Activated naive CD4-positive, alpha-beta T cell treated with anti-CD3 and anti-CD28 coated beads, Interleukin-2, amount 50 U/mL, for 16 hours (primary cell): ENCODE data around the gene TWIST2.

Experiments used
- DNase-seq: peaks from one replicate; pipeline ENCODE4 v3.0.0-alpha.2; 2020

The TWIST2 gene

GRCh38 chr2:238875101-238875470 lies 27.2 kb downstream of the TWIST2 start:
- no peak for DNase-seq

DNA sequence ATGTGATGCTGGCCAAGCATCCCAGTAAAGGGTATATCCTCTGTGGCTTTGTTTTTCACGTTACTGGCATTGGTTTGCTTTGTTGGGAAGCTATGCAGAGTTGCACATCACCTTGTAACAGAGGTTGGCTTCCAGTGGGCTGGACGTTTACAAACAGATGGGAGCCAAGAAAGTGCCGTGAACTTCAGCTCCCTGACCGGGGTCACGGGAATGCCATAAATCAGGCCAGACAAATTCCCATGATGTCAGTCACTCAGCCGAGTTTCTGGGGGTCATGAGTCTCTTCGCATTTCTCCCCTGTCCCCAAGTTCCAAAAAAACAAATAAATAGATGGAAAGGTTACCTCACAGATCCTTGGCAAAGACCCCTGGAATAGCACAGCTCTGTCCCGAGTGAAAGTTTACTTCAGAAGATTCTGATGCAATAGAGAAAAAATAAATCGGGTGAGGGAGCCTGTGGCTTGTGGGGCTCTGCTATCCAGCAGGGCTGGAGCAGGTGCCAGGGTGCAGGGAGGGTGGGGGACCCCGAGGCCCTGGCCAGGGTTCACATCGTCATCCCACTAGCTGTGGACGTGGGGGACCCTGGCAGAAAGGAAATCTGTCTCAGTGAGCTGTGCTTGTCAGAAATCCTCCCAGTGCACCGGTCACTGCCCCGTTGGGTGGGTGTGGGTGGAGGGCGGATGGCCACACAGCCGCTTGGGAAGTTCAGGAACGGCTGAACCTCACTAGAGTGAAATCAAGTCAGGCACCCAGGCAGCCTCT lies 27.8 kb downstream of the TWIST2 start:
- DNase-seq, result no peak

- DNase-seq, result no peak
These were observed 28.3 kb downstream of the TWIST2 start for GRCh38 chr2:238876232-238876630.

DNA sequence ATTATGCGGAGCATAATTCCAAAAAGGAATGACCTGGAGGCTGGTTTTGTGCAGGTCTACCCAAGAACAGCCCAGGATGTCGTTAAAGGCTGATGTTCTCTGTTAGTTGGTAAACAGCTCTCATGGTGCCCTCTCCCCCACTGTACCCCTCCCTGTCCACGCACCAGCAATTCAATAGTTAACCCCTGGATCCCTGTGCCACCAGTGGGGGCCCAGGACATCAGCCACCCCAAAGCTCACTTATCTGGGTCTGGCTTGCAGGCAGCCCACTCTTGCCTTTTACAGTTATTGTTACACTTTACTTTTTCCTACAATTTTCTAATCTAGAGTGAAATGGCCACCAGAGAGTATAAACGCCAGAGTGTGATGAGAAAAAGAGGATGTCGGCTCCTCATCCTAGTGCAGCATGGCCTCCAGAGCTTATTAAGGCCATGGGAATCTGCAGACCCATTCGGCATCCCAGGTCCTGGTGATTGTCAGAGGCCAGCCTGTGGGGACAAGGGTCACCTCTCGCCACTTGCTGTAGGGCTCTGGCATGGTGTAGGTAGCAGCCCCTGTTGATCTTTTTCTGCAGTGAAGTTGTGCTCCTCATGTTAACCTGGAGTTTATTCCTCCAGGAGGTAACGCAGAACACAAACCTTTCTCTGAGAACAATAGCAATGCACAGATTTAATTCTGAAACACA lies 30.3 kb downstream of the TWIST2 start:
- no peak for DNase-seq

DNA sequence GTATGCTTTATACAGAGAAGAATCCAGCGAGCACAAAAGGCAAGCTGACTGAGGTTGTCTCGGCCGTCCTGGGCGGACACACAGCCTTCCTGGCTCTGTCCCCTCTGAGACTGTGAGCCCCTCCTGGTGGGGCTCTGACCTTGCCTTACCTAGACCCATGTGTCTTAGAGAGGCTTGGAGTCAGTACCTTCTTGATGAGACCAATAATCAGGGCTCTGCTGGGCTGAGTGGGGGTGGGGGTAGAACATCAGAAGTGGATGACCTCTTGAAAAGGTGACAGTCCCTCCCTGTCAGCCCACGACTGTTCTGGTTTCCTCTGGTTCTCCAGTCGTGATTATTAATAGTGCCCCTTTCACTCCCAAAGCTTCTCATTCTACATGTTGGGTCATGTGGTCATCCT lies 31.2 kb downstream of the TWIST2 start:
- DNase-seq, result no peak

- no peak for DNase-seq
These were observed 31.9 kb downstream of the TWIST2 start for GRCh38 chr2:238879621-238880377.

- DNase-seq, result no peak
These were observed 33.6 kb downstream of the TWIST2 start for GRCh38 chr2:238881353-238882081.

- no peak for DNase-seq
These were observed 34.3 kb downstream of the TWIST2 start for GRCh38 chr2:238882082-238882755.

GRCh38 chr2:238883421-238883901 lies 35.6 kb downstream of the TWIST2 start:
- DNase-seq, result no peak

DNA sequence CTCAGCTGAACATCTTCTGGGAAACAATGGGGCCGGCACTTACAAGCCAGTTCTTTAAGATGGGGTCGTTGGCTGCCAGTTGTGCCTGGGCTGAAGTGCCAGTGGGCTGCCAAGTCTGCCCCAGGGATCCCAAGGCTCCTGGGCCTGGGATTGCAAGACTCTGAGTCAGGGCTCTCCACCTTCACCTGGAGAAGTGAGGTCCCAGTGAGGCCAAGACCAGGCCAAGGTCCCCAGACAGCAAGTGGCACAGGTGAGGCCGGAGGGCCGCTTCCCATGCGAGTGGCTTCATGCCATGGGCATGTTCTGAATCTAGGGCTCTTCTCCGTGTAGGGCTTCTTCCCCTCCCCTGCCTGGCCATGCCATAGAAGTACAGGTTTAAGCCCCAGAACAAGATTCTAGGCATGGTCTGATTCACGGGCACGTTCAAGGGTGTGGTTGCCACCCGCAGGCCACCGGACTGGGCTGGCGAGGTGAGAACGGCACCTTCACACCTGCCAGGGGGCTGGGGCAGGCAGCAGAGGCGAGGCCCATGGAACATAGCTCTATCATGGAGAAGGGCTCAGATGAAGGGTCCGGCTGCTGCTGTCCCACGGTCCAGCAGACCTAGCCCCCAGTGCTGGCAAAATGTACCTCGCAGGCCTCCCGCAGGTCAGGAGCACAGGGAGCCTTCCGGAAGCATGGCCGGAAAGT lies 36.4 kb downstream of the TWIST2 start:
- DNase-seq, result no peak

GRCh38 chr2:238884812-238885408 lies 37.0 kb downstream of the TWIST2 start:
- DNase-seq, result no peak

- no peak for DNase-seq
These were observed 38.7 kb downstream of the TWIST2 start for GRCh38 chr2:238886453-238887094.

GRCh38 chr2:238887616-238888015 lies 39.7 kb downstream of the TWIST2 start:
- DNase-seq, result no peak

DNA sequence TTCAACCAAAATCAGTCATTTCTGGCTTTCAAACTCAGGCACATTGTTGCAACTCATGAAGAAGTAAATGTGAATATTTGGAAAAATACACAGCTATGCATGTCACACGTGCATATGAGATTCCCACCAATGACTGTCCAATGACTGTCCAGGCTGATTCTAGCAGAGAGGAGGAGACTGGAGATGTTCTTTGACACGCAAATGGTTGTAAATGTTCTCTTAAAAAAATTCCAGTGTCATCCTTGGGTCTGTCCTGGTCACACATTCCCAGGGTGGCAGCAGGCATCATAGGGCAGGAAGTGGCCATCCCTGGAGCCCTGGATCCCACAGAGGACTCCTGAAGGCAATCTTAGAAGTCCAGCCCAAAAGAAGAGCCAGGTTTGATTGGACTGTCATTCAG lies 40.9 kb downstream of the TWIST2 start:
- no peak for DNase-seq

DNA sequence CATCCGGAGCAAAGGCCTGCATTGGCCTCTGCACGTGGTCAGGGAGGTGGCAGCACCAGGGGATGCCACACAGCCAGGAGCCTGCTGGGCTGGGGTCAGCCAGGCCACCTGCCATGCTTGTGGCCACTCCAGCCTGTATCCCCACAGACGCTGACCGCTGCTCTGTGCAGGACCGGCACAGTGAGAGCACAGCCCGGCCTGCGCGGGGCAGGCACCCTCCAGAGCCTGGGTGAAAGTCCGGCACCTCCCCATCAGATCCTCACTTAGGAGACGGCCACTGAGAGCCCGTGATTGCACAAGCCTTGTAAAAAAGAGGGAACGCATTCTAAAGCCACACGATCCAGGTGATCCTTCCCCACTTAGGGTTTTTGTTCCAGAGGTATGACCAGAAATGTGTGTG lies 42.2 kb downstream of the TWIST2 start:
- DNase-seq, result no peak

- DNase-seq, result no peak
These were observed 43.0 kb downstream of the TWIST2 start for GRCh38 chr2:238890618-238891456.

- no peak for DNase-seq
These were observed 43.7 kb downstream of the TWIST2 start for GRCh38 chr2:238891457-238892203.

DNA sequence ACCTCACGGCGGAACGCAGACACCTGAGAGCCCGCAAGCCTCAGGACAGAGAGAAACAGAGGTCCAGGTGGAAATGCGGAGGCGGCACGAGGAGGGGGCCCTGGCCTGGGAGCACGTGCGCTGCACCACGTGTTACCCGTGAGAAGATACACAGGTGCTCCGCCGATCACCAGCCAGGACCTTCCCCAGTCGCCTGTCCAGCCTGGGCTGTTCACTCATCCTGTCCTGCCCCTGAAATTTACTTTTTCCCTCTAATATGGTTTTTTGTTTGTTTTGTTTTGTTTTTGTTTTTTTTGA lies 44.3 kb downstream of the TWIST2 start:
- DNase-seq, result no peak

DNA sequence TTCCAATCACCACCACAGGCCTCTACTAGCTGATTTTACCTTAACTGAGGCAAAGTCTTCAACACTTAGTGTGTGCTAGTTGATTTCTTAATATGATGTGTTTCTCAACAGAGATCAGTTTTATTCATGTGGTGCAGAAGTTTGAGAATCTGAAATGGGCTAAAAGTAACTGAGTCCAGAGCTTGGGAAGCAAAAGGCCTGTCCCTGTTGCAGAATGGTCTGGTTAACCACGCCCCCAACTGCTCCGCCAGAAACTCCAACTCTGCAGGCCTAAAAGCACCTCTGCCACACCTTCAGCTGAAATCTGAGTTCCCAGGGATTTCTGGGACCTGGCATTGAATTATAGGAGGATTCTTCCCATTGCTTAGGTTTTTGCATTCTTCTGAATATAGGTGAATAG lies 44.9 kb downstream of the TWIST2 start:
- no peak for DNase-seq
